Thymus (tissue), 11 donors: ENCODE data around the gene PRRT2. TPM values are rescaled to one million over a fixed set of nuclear protein-coding genes. Genes with fewer than 3 reads are reported as not detected.
A peak's percentile ranks its signal among the peaks of the same experiment; 100 is the strongest.
"Not testable (repeated sequence)": the region's sequence is repeated elsewhere in the genome, so short reads cannot be mapped to it uniquely, and the experiment has no call there.

Source experiments
- DNase-seq, 9 donors: peaks; one replicate each; pipeline ENCODE4 v3.0.0-alpha.2; 2013; ENCODE audit warnings: low spot score in 9 of 9, low read depth in 6 of 9, missing footprints in 1 of 9
- H3K27ac ChIP-seq, 2 donors: one replicate each; pipeline ENCODE4 v1.5.1; 2013; ENCODE audit warnings: control low read depth in 1 of 2, low read depth in 1 of 2, low read length in 1 of 2, mild to moderate bottlenecking in 1 of 2, moderate library complexity in 1 of 2
- H3K27me3 ChIP-seq, 2 donors: one replicate each; pipeline ENCODE4 v1.5.1; 2013; ENCODE audit warnings: low read length in 1 of 2; ENCODE audit not compliant: control insufficient read depth in 2 of 2, insufficient read depth in 1 of 2
- H3K36me3 ChIP-seq, 2 donors: one replicate each; pipeline ENCODE4 v1.5.1; 2013; ENCODE audit warnings: low read length in 1 of 2, mild to moderate bottlenecking in 1 of 2, moderate library complexity in 1 of 2; ENCODE audit not compliant: control insufficient read depth in 2 of 2, insufficient read depth in 2 of 2
- H3K4me1 ChIP-seq, 2 donors: one replicate each; pipeline ENCODE4 v1.5.1; 2013; ENCODE audit warnings: low read length in 2 of 2; ENCODE audit not compliant: control insufficient read depth in 2 of 2, insufficient read depth in 2 of 2
- H3K4me3 ChIP-seq, 2 donors: one replicate each; pipeline ENCODE4 v1.5.1; 2013; ENCODE audit warnings: low read length in 2 of 2, control low read depth in 1 of 2, mild to moderate bottlenecking in 1 of 2
- H3K9me3 ChIP-seq, 2 donors: one replicate each; pipeline ENCODE4 v1.5.1; 2013; ENCODE audit warnings: low read length in 1 of 2, mild to moderate bottlenecking in 1 of 2; ENCODE audit not compliant: control insufficient read depth in 2 of 2, insufficient read depth in 1 of 2
- WGBS: extraction: QIAGEN DNeasy Blood & Tissue Kit; methylation state at CpG from one replicate; pipeline ENCODE4 v1.1.7; 2013; 5-methylcytosine and 5-hydroxymethylcytosine counted together
- polyA plus RNA-seq: library from polyadenylated mRNA; stranded (reverse); fragments of 200-250 nt; gene quantifications from one replicate; pipeline ENCODE4 v1.2.3, GENCODE V29; 2013
- total RNA-seq: library from RNA; stranded (reverse); fragments of 120-200 nt; gene quantifications from one replicate; pipeline ENCODE4 v1.2.4, GENCODE V29; 2013
- donor health status: healthy.

Gene PRRT2
- total and polyA plus RNA-seq, 2 donors = 0.85 to 1.0 TPM

- no peak overlapping the region for H3K4me3 ChIP-seq
- no peaks in the 10 kb centered on the region for H3K36me3 ChIP-seq
- H3K27me3 ChIP-seq = no peaks in the 10 kb centered on the region
- DNase-seq = no peak
- no peak overlapping the region for H3K27ac ChIP-seq
- no peaks in the 10 kb centered on the region for H3K4me1 ChIP-seq
- WGBS = 97% methylated on average over 5 of the region's 5 CpGs
- H3K9me3 ChIP-seq = no peaks in the 10 kb centered on the region
These were observed 37.3 kb upstream of the PRRT2 start for GRCh38 chr16:29774730-29775129.

GRCh38 chr16:29775742-29776408 lies 36.1 kb upstream of the PRRT2 start:
- Histone ChIP-seq H3K4me3 (no peak overlapping the region), H3K36me3 (no peaks in the 10 kb centered on the region), H3K27ac (no peak overlapping the region), H3K4me1 (no peaks in the 10 kb centered on the region), H3K9me3 (no peaks in the 10 kb centered on the region), H3K27me3 (no peaks in the 10 kb centered on the region)
- no peak for DNase-seq
- WGBS = 95% methylated on average over 4 of the region's 4 CpGs

- no peak within 1 kb of the TSS for H3K4me3 ChIP-seq
- no peaks in the 10 kb centered on the region for H3K9me3 ChIP-seq
- no peak for DNase-seq
- no peak within 1 kb of the TSS for H3K27ac ChIP-seq
- 93% methylated on average over 10 of the region's 10 CpGs for WGBS
- H3K36me3 ChIP-seq = no peaks in the 10 kb centered on the region
- no peaks in the 10 kb centered on the region for H3K4me1 ChIP-seq
- H3K27me3 ChIP-seq = no peaks in the 10 kb centered on the region
These were observed 34.2 kb upstream of the PRRT2 start, which contains the start of gene ZG16 for GRCh38 chr16:29777576-29778350. TSS of gene ZG16 (plus strand) at chr16:29778256. CDS start at chr16:29779267, 1,011 bp downstream.

GRCh38 chr16:29779474-29779873 lies 32.5 kb upstream of the PRRT2 start:
- H3K27me3 ChIP-seq = no peaks in the 10 kb centered on the region
- no peak overlapping the region for H3K27ac ChIP-seq
- no peak for DNase-seq
- H3K9me3 ChIP-seq = no peaks in the 10 kb centered on the region
- no peak overlapping the region for H3K4me3 ChIP-seq
- 94% methylated on average over 10 of the region's 10 CpGs for WGBS
- H3K36me3 ChIP-seq = no peaks in the 10 kb centered on the region
- H3K4me1 ChIP-seq = no peaks in the 10 kb centered on the region

- H3K27ac ChIP-seq, H3K36me3 ChIP-seq, H3K27me3 ChIP-seq, H3K9me3 ChIP-seq, DNase-seq, H3K4me3 ChIP-seq: not testable (repeated sequence)
- peaks cover 2 to 11% of the 10 kb centered on the region in 2 donors for H3K4me1 ChIP-seq
- 96% methylated on average over 13 of the region's 13 CpGs for WGBS
These were observed 28.7 kb upstream of the PRRT2 start for GRCh38 chr16:29783094-29783953.

GRCh38 chr16:29784157-29784556 lies 27.8 kb upstream of the PRRT2 start:
- H3K27ac ChIP-seq = no peak overlapping the region
- 88% methylated on average over 2 of the region's 2 CpGs for WGBS
- DNase-seq = peak in 1 of 9 donors; percentile 28
- H3K4me1 ChIP-seq = peaks cover 2 to 11% of the 10 kb centered on the region in 2 donors
- H3K9me3 ChIP-seq = no peaks in the 10 kb centered on the region
- H3K36me3 ChIP-seq = no peaks in the 10 kb centered on the region
- H3K27me3 ChIP-seq = no peaks in the 10 kb centered on the region
- no peak overlapping the region for H3K4me3 ChIP-seq

GRCh38 chr16:29784901-29785500 lies 27.0 kb upstream of the PRRT2 start:
- Histone ChIP-seq H3K9me3 (no peaks in the 10 kb centered on the region), H3K4me3 (peak overlapping the region in 1 of 2 donors; percentile 19), H3K36me3 (no peaks in the 10 kb centered on the region), H3K4me1 (peaks cover 4 to 16% of the 10 kb centered on the region in 2 donors), H3K27ac (peak overlapping the region in 1 of 2 donors; percentile 55), H3K27me3 (no peaks in the 10 kb centered on the region)
- 32% methylated on average over 38 of the region's 38 CpGs for WGBS
- peak in 6 of 9 donors; percentile 39 to 80 (median 67) for DNase-seq

GRCh38 chr16:29787155-29787554 lies 24.8 kb upstream of the PRRT2 start:
- not testable (repeated sequence) for H3K27ac ChIP-seq, DNase-seq, H3K36me3 ChIP-seq, H3K9me3 ChIP-seq, H3K4me3 ChIP-seq, H3K27me3 ChIP-seq
- peaks cover 12 to 29% of the 10 kb centered on the region in 2 donors for H3K4me1 ChIP-seq
- WGBS = 96% methylated on average over 4 of the region's 4 CpGs
